Body of pancreas (tissue), 4 donors: ENCODE data around the gene PRRT1. TPM values are rescaled to one million over a fixed set of nuclear protein-coding genes. Genes with fewer than 3 reads are reported as not detected.

Experiments used
- ATAC-seq: fragments of 150-250 bp; one replicate; pipeline ENCODE4 v1.9.1; 2016
- DNase-seq, 4 donors: peaks; one replicate each; pipeline ENCODE4 v3.0.0-alpha.2; 2019
- H3K27ac ChIP-seq, 4 donors: fragments of 200-600 bp; sonication (generic); 1 replicate in 3 of 4; 2 replicates in 1 of 4; pipeline versions ENCODE4 v1.5.1 to v1.6.1; 2016 to 2019; ENCODE audit warnings: mild to moderate bottlenecking in 1 of 4, mixed read lengths in 1 of 4, moderate library complexity in 1 of 4
- H3K27me3 ChIP-seq, 2 donors: fragments of 200-600 bp; sonication (generic); one replicate each; pipeline ENCODE4 v1.6.0; 2016; ENCODE audit warnings: mild to moderate bottlenecking in 1 of 2
- H3K36me3 ChIP-seq, 2 donors: fragments of 200-600 bp; sonication (generic); replicated peaks in 1 of 2; 2 replicates each; pipeline ENCODE4 v1.5.1; 2016; ENCODE audit warnings: low read depth in 2 of 2; ENCODE audit not compliant: insufficient read depth in 1 of 2
- H3K4me1 ChIP-seq: fragments of 200-600 bp; sonication (generic); one replicate; pipeline ENCODE4 v1.6.0; 2016
- H3K4me3 ChIP-seq, 2 donors: fragments of 200-600 bp; sonication (generic); 1 replicate in 1 of 2; 2 replicates in 1 of 2; pipeline ENCODE4 v1.5.1; 2016 to 2019
- H3K9me3 ChIP-seq, 3 donors: fragments of 200-600 bp; sonication (generic); 1 replicate in 2 of 3; 2 replicates in 1 of 3; pipeline ENCODE4 v1.5.1; 2016
- CTCF ChIP-seq, 7 experiments: fragments of 450-650 bp in 4 of 7; fragments of 200-600 bp in 3 of 7; sonication (generic) in 3 of 7; IDR thresholded peaks; one replicate each; pipeline ENCODE4 v1.5.1; 2016 to 2019; ENCODE audit warnings: antibody characterized with exemption in 7 of 7
- POLR2A ChIP-seq, 3 donors: fragments of 450-650 bp; IDR thresholded peaks; one replicate each; pipeline ENCODE4 v1.6.1; 2016; ENCODE audit warnings: antibody characterized with exemption in 3 of 3, mild to moderate bottlenecking in 2 of 3
- WGBS, 2 donors: methylation state at CpG; one replicate each; pipeline ENCODE4 v1.1.5; 2017; 5-methylcytosine and 5-hydroxymethylcytosine counted together
- intact Hi-C: fragments of 100-400 bp; cut with DNase I; formaldehyde crosslinking; loops from one replicate; pipeline ENCODE4 v1.15.1; 2023
- total RNA-seq, 2 donors: library from RNA; depleted of rRNA; stranded (reverse); fragments of >200 nt; gene quantifications; one replicate each; pipeline ENCODE4 v1.1.0, GENCODE V29; 2016

Gene PRRT1
- total RNA-seq, 2 donors from 2014 or later = not detected

GRCh38 chr6:32112431-32112980 is 39.2 kb downstream of the PRRT1 start:
- H3K4me1 ChIP-seq = peaks cover 29% of the 10 kb centered on the region
- no peak overlapping the region for H3K4me3 ChIP-seq
- peak overlapping the region in 1 of 4 donors; percentile 17 for H3K27ac ChIP-seq
- intact Hi-C loops = no loop called here
- WGBS, 2 donors = 55 to 60% methylated on average over 9 of the region's 9 CpGs
- H3K9me3 ChIP-seq = no peaks in the 10 kb centered on the region
- no peak for ATAC-seq
- H3K27me3 ChIP-seq = no peaks in the 10 kb centered on the region
- TF ChIP-seq POLR2A (IDR thresholded peaks at IDR 0.05) (no peak), CTCF (IDR thresholded peaks at IDR 0.05) (no peak)
- DNase-seq = no peak
- H3K36me3 ChIP-seq = peaks cover 0 to 12% of the 10 kb centered on the region in 2 donors

- no peaks in the 10 kb centered on the region for H3K27me3 ChIP-seq
- H3K27ac ChIP-seq = peak overlapping the region in 1 of 4 donors; percentile 17
- intact Hi-C loops = no loop called here
- ATAC-seq (no peak), DNase-seq (no peak)
- WGBS, 2 donors = 59 to 68% methylated on average over 7 of the region's 7 CpGs
- H3K4me3 ChIP-seq = no peak overlapping the region
- no peaks in the 10 kb centered on the region for H3K9me3 ChIP-seq
- H3K36me3 ChIP-seq = peaks cover 0 to 7% of the 10 kb centered on the region in 2 donors
- no peak for TF ChIP-seq POLR2A (IDR thresholded peaks at IDR 0.05)
- no peak for TF ChIP-seq CTCF (IDR thresholded peaks at IDR 0.05)
- peaks cover 33% of the 10 kb centered on the region for H3K4me1 ChIP-seq
Measured at GRCh38 chr6:32111424-32112066, 40.2 kb downstream of the PRRT1 start.

- peaks cover 33% of the 10 kb centered on the region for H3K4me1 ChIP-seq
- 24% methylated on average over 7 of the region's 7 CpGs; no CpG with 5 or more reads in 1 of the 2 donors for WGBS, 2 donors
- H3K36me3 ChIP-seq = no peaks in the 10 kb centered on the region
- no peak overlapping the region for H3K4me3 ChIP-seq
- no peaks in the 10 kb centered on the region for H3K27me3 ChIP-seq
- H3K27ac ChIP-seq = peak overlapping the region in 1 of 4 donors; percentile 18
- TF ChIP-seq CTCF (IDR thresholded peaks at IDR 0.05) (no peak), POLR2A (IDR thresholded peaks at IDR 0.05) (no peak)
- ATAC-seq (no peak), DNase-seq (peak in 1 of 4 donors; percentile 43)
- H3K9me3 ChIP-seq = no peaks in the 10 kb centered on the region
- intact Hi-C loops = no loop called here
Measured at GRCh38 chr6:32110632-32111031, 41.1 kb downstream of the PRRT1 start.

- TF ChIP-seq POLR2A (IDR thresholded peaks at IDR 0.05) (no peak), CTCF (IDR thresholded peaks at IDR 0.05) (no peak)
- no peak for DNase-seq
- no peak for ATAC-seq
- WGBS, 2 donors = 32 to 47% methylated on average over 6 of the region's 6 CpGs
- no peaks in the 10 kb centered on the region for H3K36me3 ChIP-seq
- intact Hi-C loops = no loop called here
- H3K9me3 ChIP-seq = no peaks in the 10 kb centered on the region
- no peak overlapping the region for H3K27ac ChIP-seq
- H3K4me1 ChIP-seq = peaks cover 33% of the 10 kb centered on the region
- no peaks in the 10 kb centered on the region for H3K27me3 ChIP-seq
- H3K4me3 ChIP-seq = no peak overlapping the region
Measured at GRCh38 chr6:32109765-32110160, 42.0 kb downstream of the PRRT1 start.
